Esophagus muscularis mucosa (tissue), 3 donors: ENCODE results near the gene CHRNB4.

Source experiments
- CTCF ChIP-seq, 3 experiments: fragments of 200-600 bp in 2 of 3; fragments of 450-650 bp in 1 of 3; sonication (generic) in 2 of 3; IDR thresholded peaks; one replicate each; pipeline ENCODE4 v1.5.1; 2017 to 2019; ENCODE audit warnings: antibody characterized with exemption in 3 of 3, mild to moderate bottlenecking in 2 of 3, moderate library complexity in 1 of 3
- POLR2A ChIP-seq: fragments of 450-650 bp; IDR thresholded peaks from one replicate; pipeline ENCODE4 v1.6.1; 2017; ENCODE audit warnings: antibody characterized with exemption, moderate library complexity, mild to moderate bottlenecking, low read depth

- TF ChIP-seq POLR2A (no peak), CTCF (IDR thresholded peaks at IDR 0.05) (no peak)
Measured at GRCh38 chr15:78681281-78682003, 40.4 kb upstream of the CHRNB4 start.
